DMS79 (cell line): ENCODE results near the gene ITGA11.
"Not testable (repeated sequence)": the region's sequence is repeated elsewhere in the genome, so short reads cannot be mapped to it uniquely, and the experiment has no call there.

Experiments
- DNase-seq: peaks from one replicate; lab custom pipeline; 2025; lab: John Stamatoyannopoulos, UW

Gene ITGA11

DNA sequence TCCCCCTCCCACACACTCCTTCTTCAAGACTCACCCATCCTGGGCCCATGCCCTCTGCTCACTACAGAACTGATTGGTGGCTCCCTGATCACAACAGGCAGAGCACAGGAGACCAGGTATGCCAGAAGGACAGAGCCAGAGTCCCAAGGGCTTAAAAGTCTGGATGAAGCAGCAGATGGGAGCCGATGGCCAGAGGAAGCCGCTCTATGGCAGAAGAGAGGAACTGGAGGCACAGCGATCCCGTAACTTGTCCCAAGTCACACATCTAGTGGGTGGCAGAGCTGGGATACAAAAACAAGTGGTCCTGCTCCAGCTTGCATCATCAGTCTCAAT, 20.7 kb downstream of the ITGA11 start:
- no peak for DNase-seq

DNA sequence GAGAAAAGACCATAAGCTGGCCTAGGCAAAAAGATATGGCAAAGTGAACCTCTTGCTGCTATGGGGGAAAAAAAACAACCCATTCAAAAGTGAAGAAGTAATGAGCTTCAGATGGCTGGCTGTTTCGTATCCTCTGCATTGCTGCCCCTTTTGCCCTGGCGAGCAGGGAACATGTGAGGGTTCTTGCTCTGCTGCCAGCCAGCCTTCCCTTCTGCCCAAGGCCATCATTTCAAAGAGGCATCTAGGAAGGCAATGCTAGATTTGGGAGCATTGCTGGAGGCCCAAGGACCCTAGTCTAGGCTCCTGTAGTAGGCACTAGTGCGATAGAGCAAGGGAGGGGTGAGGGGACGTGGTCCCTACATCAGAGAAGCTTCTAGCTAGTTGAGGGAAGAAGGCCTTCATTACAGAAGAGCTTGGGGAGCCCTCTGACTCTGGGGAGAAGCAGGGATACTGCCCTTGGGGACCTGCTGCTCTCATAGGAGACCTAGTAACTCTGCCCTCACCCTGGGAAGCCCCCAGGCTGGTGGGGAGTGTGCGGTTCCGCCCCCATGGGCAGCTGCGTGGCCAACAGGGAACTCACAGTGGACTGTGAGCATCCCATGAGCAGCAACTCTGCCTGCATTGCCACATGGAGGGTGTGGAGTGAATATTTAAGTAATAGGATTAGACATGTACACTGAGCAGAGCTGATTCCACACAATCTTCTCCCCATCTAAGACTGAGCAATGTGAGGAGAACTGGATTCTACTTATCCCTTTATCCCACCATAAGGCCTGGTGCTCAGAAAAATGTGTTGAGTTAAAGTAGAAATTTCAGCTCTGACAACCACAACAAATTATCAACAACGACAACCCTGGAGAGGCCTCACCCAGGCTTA, 21.3 kb downstream of the ITGA11 start:
- DNase-seq = no peak

DNA sequence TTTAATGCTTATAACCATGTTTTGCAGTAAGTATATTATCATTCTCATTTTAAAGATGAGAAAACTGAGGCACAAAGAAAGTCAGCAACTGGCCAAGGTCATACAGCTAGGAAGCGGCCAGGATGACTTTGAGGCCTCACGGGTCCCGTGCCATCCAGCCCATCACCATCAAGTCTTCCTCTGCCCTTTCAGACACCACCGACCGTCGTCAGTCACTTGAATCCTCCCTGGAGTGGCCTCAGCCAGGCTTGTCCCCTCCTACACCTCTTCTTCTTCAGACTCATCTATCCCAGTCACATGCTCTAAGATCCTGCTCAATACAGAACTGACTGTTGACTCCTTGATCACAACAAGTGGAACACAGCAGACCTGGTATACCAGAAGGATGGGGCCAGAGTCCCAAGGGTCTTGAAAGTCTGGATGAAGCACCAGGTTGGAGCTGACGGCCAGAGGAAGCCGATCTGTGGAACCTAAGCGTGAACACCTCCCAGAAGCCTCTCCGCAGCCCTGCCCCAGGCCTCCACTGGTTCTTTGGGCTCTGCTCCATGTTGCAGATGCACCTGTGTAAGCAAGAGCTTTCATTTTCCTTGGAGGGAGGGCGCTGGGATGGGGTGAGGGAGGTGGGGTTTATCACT, 22.1 kb downstream of the ITGA11 start:
- no peak for DNase-seq

DNA sequence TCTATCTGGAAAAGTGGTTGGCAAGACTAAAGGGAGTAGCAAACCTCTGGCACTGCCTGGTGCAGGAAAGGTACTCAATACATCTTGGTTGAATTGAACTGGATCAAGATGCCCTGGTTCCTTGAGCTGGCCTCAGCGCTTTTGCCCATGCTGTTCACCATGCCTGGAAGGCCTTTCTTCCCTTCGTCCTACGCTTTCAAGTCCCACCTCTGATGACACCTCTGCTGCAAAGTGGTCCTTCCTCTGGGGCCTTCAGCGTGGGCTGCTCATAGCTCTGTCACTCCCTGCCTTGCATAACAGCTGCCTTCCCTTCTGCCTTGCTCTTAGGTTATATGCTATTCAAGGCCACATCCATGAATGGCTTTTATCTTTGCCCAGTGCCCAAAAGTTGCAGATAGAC, 23.0 kb downstream of the ITGA11 start:
- DNase-seq = no peak

DNA sequence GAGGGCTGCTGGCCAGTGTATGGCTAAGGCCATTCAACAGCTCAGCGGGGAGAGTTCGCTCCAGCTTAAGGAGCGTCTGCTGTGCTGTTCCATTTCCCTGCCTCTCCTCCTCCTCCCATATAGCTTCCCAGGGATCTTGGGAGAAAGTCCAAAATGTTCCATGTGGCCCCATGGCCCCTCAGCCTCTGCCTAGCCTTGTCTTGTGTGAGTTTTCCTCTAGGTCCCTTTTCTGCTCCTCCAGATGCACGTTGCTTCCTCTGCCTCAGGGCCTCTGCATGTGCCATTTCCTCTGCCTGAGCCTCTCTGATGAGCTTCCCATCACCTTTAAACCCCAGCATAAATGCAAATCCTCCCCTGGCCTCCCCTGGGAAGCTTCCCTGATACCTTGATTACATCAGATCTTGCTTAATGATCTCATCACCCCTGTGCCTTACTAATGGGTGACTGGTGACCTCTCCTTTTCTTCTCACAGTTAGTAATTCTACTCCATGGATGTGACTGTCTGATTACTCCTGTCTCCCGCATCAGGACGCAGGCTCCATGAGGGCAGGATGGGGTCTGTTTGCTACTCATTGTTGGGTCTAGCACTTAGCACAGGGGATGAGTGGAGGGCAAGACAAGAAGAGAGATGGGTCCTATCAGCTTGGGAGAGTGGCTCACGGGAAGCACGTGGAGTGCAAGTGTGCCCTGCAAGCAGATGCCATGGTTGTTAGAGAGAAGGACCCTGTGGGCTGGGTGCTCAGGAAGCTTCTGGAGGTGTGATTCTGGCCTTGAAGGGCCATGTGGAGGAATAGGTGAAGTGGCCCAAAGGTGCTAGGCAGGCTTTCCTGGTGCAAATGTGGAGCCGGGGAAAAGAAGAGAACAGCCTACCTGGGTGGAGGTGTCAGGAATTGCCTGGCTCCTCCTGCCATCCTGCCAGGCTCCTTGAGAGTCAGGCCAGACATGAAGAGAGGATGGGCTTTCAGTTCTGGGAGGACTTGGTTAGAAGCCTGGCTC, 23.8 kb downstream of the ITGA11 start:
- DNase-seq = no peak

DNA sequence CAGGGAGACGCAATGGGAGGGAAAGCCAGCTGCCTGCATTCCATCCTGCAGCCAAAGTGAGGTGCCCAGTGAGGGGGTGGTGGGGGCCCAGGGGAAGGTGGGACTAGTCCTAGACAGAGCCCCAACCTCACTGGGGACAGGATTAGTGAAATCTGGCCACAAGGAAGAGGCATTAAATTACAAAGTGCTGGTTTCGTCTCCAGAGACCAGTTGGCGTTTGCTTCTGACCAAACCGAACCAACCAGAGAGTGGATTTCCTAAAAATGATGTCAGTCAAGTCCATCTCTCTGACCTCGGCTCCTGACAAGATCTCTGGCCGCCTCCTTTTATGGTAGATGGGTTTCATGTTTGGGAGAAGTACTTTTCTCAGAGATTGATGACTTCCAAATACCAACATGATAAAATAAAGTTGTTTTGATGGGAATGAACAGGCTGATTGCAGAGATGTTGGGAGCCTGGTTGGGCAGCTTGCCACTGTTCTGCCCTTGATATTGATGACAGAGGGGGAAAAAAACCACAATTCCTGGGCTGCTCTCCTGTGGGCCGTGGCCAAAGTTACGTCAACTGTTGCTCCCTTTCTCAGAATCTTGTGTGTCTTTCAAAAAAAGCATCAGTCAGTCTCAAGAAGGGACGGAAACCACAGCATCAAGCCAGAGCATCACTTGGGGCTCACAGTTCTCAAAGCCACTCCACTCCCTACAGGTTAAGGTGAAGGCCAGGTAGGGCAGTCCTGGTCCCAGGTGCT, 24.6 kb downstream of the ITGA11 start:
- no peak for DNase-seq

DNA sequence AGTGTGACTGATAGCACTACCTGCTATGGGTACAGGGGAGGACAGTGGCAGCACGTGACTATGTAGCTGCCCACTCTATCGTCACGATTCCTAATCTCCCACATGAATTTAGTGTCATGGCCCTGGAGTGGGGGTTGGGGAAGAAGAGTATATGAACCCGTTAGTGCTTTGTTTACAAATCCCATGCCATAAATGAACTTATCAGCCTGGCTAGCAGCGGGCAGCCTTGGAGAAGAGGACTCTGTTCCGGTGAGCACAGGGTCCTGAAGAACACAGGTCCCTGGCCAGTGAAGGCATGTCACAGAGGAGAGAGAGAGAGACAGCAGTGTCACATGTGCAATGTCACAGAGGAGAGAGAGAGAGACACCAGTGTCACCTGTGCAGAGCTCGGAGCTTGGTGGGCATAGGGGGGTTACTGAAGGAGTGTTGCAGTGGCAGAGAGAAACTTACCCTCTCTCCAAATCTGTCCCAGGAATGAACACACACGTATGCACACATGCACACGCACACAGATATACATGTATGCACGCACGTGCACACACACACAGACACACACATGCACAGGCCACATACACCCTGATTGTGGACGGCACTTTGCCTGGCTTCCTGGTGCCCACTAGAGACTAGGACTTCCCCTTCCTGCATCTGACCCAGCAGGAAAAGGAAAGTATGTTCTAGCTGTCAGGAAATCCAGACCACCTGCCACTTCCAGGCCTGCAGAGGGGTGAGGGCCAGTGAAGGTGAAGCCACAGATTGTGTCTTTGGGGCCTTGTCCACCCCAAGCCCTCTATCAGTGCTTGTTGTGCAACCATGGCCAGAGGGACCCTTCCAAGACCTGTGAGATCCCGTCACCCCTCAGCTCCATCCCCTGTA, 26.3 kb downstream of the ITGA11 start:
- no peak for DNase-seq

DNA sequence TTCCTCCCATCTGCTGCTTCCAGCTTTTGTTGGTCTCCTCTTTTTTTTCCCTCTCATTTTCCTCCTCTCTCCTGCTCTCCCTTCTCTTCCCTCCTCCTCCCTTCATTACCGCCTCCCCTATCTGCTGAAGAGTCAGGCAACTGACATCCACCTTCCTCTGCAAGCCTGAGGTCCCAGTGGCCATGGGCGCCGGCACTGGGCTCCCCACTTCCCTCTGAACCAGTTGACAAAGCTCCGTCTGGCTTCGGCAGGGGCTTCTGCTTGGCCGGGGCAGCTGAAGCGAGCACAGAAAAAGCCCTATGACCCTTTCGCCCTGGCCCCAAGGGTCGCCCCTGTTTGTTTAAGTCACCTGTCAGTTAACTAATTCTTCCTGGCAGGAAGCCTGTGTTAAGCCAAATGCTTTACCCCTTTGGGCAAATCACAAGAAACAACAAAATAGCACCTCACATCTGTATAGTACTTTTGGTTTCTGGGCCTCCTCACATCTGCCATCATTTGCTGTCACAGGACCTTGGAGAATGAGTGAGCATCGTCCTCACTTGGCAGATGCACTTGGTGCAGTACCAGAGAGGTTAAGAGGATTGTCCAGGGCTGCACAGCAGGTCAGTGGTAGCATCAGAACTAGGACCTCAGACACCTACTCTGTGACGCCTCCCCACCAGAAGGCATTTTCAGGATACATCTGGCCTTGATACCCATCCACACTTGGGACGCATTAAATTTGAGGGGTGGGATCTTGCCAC, 27.7 kb downstream of the ITGA11 start:
- no peak for DNase-seq

DNA sequence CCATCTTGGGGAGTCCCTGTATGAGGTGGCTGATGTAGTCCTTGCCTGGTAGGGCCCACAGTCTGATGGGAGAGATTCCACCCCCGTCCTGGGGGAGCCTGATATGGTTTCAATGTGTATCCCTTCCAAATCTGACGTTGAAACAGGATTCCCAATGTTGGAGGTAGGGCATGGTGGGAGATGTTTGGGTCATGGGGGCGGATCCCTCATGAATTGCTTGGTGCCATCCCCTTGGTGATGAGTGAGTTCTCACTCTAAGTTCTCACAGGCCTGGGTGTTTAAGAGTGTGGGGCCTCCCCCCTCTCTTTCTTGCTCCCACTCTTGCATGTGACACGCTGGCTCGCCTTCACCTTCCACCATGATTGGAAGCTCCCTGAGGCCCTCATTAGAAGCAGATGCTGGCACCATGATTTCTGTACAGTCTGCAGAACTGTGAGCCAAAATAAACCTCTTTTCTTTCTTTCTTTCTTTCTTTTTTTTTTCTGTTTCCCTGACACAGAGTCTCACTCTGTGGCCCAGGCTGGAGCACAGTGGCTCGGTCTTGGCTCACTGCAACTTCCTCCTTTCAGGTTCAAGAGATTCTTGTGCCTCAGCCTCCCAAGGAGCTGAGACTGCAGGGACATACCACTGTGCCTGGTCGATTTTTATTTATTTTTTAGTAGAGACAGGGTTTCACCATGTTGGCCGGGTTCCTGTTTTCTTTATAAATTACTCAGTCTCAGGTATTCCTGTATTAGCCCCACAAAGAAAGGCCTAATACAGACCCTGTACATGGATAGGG, 28.6 kb downstream of the ITGA11 start:
- no peak for DNase-seq

DNA sequence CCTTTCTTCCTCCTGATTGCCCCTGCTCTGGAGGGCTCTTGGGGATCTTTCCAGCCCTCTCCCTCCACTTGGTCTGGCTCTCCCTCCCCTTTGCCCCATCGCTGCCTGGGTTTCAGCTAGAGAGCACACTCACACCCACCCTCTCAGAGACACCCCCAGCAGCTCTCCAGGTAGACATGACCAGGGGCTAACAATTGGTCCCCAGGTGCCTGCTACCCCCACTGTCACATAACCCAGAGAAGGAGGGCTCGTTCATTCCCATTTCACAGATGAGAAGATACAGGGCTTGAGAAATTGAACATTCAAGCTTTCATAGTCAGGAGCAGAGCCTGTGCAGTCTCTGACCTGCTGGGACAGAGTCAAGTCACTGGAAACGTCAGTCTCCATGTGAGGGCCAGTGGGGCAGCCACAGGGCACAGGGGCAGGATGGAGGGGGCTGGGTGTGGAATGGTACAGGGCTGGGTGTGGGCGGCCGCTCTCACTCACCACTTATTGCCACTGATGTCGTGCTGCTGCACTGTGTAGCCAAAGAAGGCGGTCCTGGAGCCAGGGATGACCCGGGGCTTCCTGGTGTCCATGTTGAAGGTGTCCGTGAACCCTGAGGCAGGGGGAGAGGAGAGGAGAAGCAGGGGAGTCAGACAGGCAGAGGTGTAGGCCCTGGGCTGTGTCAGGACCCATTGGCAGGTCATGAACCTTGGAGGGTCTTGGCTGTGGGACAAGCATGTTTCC, 29.4 kb downstream of the ITGA11 start:
- no peak for DNase-seq

DNA sequence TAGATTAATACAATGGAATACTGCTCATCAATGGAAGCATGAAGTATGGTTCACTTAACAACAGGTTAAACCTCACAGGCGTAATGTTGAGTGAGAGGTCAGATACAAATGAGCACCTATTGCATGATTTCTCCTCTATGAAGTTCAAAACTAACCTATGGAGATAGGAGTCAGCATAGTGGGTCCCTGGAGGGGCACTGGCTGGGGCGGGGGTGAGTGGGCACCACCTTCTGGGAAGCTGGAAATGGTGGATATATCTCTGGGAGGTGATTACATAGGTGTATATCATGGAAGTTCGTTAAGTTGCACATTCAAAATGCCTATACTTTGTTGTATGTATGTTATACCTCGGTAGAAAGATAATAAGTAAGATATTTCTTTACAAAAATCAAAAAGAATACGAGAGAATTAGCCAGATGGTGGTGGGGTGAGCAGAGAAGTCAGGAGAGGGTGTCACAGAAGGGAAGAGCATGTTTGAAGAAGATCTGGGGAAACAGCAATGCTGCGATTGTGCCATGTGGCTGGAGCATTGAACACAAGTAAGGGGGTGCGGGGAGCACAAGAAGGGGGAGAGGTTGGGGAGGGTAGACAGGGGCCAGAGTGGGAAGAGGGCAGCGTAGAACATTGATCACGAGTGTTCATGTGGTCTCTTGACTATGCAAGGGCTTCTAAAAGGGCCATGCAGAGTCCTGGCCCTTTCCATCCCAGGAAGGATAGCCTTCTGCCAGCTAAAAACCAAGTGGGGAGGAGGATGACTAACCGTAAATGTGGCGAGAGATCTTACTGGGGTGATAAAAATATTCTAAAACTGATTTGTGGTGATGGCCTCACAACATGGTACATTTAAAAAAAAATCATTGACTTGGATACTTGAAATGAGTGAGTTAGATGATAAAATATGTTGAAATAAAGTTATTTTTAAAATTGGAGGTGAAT, 30.2 kb downstream of the ITGA11 start:
- no peak for DNase-seq

DNA sequence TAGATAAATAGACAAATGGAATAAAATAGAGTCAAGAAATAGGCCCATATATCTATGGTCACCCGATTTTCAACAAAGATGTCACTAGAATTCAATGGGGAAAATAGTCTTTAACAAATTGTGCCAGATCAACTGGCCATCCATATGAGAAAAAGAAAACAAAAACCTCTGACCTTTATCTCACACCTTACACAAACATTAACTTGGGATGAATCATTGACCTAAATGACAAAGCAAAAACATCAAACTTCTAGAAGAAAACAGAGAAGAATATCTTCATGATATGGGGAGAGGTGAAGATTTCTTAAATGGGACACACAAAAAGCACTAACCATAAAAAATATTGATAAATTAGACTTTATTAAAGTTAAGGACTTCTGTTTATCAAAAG, 31.9 kb downstream of the ITGA11 start:
- DNase-seq = no peak

DNA sequence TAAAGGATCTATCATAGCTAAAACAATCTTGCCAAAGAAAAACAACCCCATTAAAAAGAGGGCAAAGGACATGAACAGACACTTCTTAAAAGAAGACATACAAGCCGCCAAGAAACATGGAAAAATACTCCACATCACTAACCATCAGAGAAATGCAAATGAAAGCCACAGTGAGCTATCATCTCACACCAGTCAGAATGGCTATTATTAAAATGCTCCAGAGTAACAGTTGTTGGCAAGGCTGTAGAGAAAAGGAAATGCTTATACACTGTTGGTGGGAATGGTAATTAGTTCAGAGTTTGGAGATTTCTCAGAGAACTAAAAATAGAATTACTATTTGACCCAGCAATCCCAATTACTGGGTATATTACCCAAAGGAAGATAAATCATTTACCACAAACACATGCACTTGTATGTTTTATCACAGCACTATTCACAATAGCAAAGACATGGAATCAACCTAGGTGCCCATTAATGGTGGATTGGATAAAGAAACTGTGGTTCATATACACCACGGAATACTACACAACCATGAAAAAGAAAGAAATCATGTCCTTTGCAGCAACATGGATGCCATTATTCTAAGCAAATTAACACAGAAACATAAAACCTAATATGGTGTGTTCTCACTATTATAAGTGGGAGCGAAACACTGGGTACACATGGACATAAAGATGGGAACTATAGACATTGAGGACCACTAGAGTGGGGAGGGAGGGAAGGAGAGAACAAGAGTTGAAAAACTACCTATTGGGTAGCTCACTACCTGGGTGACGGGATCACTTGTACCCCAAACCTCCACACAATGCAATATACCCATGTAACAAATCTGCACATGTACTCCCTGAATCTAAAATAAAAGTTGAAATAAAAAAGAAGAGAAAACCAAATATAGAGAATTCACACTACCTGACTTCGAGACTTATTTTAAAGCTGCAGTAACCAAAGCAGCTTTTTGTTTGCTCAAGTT, 32.6 kb downstream of the ITGA11 start:
- DNase-seq = no peak

DNA sequence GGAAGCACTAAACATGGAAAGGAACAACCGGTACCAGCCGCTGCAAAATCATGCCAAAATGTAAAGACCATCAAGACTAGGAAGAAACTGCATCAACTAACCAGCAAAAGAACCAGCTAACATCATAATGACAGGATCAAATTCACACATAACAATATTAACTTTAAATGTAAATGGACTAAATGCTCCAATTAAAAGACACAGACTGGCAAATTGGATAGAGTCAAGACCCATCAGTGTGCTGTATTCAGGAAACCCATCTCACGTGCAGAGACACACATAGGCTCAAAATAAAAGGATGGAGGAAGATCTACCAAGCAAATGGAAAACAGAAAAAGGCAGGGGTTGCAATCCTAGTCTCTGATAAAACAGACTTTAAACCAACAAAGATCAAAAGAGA, 34.0 kb downstream of the ITGA11 start:
- not testable (repeated sequence) for DNase-seq

DNA sequence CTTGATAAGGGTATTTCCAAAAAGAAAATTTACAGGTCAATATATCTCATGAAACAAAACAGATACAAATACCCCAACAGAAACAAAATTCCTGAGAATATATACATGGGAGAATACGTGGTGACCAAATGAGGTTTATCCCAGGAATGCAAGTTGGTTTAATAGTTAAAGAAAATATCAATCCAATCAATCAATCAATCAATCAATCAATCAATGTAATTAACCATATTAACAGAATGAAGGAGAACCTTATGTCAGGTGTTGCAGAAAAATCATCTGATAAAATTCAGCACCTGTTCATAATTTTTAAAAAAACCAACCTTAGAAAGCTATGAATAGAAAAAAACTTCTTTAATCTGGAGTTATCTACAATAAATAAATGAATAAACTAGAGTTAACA, 35.9 kb downstream of the ITGA11 start:
- DNase-seq = no peak

DNA sequence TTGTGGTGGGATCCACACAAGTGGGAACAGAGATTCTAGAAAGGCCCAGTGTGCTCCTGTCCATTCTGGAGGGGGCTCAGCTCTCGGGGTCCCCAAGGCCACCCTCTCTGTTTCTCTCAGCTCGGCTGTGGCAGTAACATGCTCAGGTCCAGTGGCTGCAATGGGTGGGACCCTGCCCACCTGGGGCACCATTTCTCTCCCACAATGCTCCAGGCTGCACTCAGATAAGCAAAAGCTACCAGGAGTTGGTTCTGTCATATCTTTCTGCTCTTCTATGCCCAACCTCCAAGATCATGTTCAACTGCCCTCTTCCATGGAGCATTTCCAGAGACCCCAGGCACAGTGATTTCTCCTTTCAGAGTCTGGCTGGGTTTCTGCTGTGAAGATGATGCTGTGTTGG, 40.8 kb downstream of the ITGA11 start:
- DNase-seq = no peak
